Karpas-422 (cell line): ENCODE data around the gene PNO1. TPM values are rescaled to one million over a fixed set of nuclear protein-coding genes. Genes with fewer than 3 reads are reported as not detected.
"Not testable (repeated sequence)": the region's sequence is repeated elsewhere in the genome, so short reads cannot be mapped to it uniquely, and the experiment has no call there.

Experiments used
- DNase-seq: peaks from one replicate; pipeline ENCODE4 v3.0.0-alpha.2; 2015
- H2AFZ ChIP-seq: fragments of 200-600 bp; sonication (generic); 2 replicates; pipeline ENCODE4 v1.6.1; 2014; ENCODE audit warnings: antibody characterized with exemption, low read length, mixed read lengths
- H3K27ac ChIP-seq: fragments of 200-600 bp; sonication (generic); 2 replicates; pipeline ENCODE4 v1.5.1; 2014; ENCODE audit warnings: mild to moderate bottlenecking, low read length, moderate library complexity
- H3K27me3 ChIP-seq: fragments of 200-600 bp; sonication (generic); 2 replicates; pipeline ENCODE4 v1.6.1; 2014; ENCODE audit warnings: low read length, mixed read lengths
- H3K36me3 ChIP-seq: fragments of 200-600 bp; sonication (generic); 2 replicates; pipeline ENCODE4 v1.6.1; 2014; ENCODE audit warnings: low read length, mixed read lengths; ENCODE audit not compliant: insufficient read depth
- H3K4me1 ChIP-seq: fragments of 200-600 bp; sonication (generic); 2 replicates; pipeline ENCODE4 v1.6.1; 2014; ENCODE audit warnings: mild to moderate bottlenecking, low read length, mixed read lengths
- H3K4me2 ChIP-seq: fragments of 200-600 bp; sonication (generic); 2 replicates; pipeline ENCODE4 v1.6.1; 2014; ENCODE audit warnings: low read length, low read depth, mild to moderate bottlenecking; ENCODE audit not compliant: poor library complexity, severe bottlenecking
- H3K4me3 ChIP-seq: fragments of 200-600 bp; sonication (generic); 2 replicates; pipeline ENCODE4 v1.5.1; 2014; ENCODE audit warnings: mild to moderate bottlenecking, antibody characterized with exemption, low read length, mixed read lengths
- H3K79me2 ChIP-seq: fragments of 200-600 bp; sonication (generic); 2 replicates; pipeline ENCODE4 v1.6.1; 2014; ENCODE audit warnings: mild to moderate bottlenecking, low read length, mixed read lengths
- H3K9ac ChIP-seq: fragments of 200-600 bp; sonication (generic); 2 replicates; pipeline ENCODE4 v1.6.0; 2014; ENCODE audit warnings: low read length
- H3K9me2 ChIP-seq: fragments of 200-600 bp; sonication (generic), shearing (Covaris generic); replicated peaks from 2 replicates; pipeline ENCODE4 v1.6.0; 2014; ENCODE audit warnings: mild to moderate bottlenecking, low read length, moderate library complexity; ENCODE audit not compliant: insufficient read depth
- H3K9me3 ChIP-seq: fragments of 300-700, 200-600 bp; sonication (generic); 2 replicates; pipeline ENCODE4 v1.6.1; 2014; ENCODE audit warnings: low read length, mixed read lengths
- H4K20me1 ChIP-seq: fragments of 200-600 bp; sonication (generic); 2 replicates; pipeline ENCODE4 v1.6.1; 2014; ENCODE audit warnings: mild to moderate bottlenecking, antibody characterized with exemption, low read length, low read depth; ENCODE audit not compliant: insufficient read depth
- total RNA-seq: library from RNA; depleted of rRNA; stranded (reverse); fragments of >200 nt; shearing (Covaris generic); gene quantifications from 2 replicates; pipeline ENCODE4 v1.2.3, GENCODE V29; 2014; ENCODE audit warnings: low replicate concordance; rRNA removed

Gene PNO1
- total RNA-seq = 28.3 and 52.2 TPM in 2 replicates

DNA sequence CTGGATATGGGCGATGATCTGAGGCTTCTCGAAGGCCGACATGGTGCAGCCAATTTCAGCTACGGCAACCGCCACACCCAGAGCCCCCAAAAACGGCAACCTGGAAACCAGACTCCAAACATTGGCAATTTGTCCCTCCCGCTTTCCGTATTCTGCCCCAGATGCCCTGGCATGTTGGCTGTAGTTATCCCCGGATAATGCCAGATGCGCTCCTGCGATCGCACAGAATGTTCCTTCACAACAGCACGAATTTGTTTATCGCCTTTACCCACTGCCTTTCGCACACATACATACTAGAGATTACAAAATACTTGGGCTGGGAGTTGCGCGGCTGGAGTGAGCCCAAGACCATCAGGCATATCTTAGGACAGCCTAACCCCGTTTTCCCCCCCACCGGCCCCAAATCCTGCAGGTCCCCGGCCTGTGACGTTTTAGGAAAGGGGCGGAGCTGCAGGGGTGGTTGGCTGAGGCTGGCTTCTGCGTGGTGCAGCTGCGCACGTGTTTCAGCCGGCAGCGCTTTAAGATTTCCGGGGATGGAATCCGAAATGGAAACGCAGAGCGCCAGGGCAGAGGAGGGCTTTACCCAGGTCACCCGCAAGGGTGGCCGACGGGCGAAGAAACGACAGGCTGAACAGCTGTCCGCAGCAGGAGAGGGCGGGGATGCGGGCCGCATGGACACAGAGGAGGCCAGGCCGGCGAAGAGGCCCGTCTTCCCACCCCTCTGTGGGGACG lies at the start of gene PNO1:
Gene PNO1, plus strand, starts transcription at position 487 of the 732 bp plus-strand sequence. Its CDS starts 47 bp downstream, at position 534.
- no peaks in the 10 kb centered on the region for H3K9me2 ChIP-seq
- no peaks in the 10 kb centered on the region for H3K9me3 ChIP-seq
- H3K36me3 ChIP-seq = peaks cover 29% of the 10 kb centered on the region
- H3K27ac ChIP-seq = peak within 1 kb of the TSS; percentile 82
- peaks cover 32% of the 10 kb centered on the region for H3K4me1 ChIP-seq
- peak within 1 kb of the TSS; percentile 84 for H3K4me2 ChIP-seq
- DNase-seq = peak; percentile 100
- no peaks in the 10 kb centered on the region for H3K27me3 ChIP-seq
- no peaks in the 10 kb centered on the region; the same call in 1 of the 2 replicates for H4K20me1 ChIP-seq
- peak within 1 kb of the TSS; percentile 89 for H3K9ac ChIP-seq
- H3K79me2 ChIP-seq = peaks cover 86% of the 10 kb centered on the region
- H3K4me3 ChIP-seq = peak within 1 kb of the TSS; percentile 82
- peak within 1 kb of the TSS; percentile 76 for H2AFZ ChIP-seq

GRCh38 chr2:68108120-68108519 lies 49.6 kb upstream of the PNO1 start:
- H3K9me2 ChIP-seq = no peaks in the 10 kb centered on the region
- no peak overlapping the region for H3K4me2 ChIP-seq
- no peaks in the 10 kb centered on the region for H3K36me3 ChIP-seq
- no peaks in the 10 kb centered on the region for H3K4me1 ChIP-seq
- H3K4me3 ChIP-seq = no peak overlapping the region
- H3K27me3 ChIP-seq = no peaks in the 10 kb centered on the region
- no peak overlapping the region for H3K27ac ChIP-seq
- DNase-seq = no peak
- no peaks in the 10 kb centered on the region for H3K79me2 ChIP-seq
- H4K20me1 ChIP-seq = no peaks in the 10 kb centered on the region
- H3K9me3 ChIP-seq = peaks cover 9% of the 10 kb centered on the region; the same call in 1 of the 2 replicates
- H3K9ac ChIP-seq = no peak overlapping the region
- no peak overlapping the region for H2AFZ ChIP-seq

GRCh38 chr2:68110102-68110501 lies 47.6 kb upstream of the PNO1 start:
- Histone ChIP-seq H3K79me2 (no peaks in the 10 kb centered on the region), H3K9me2 (no peaks in the 10 kb centered on the region), H4K20me1 (no peaks in the 10 kb centered on the region), H3K27ac (no peak overlapping the region), H3K27me3 (no peaks in the 10 kb centered on the region), H3K4me3 (no peak overlapping the region), H3K9ac (no peak overlapping the region), H3K9me3 (peaks cover 9% of the 10 kb centered on the region; the same call in 1 of the 2 replicates), H3K4me1 (no peaks in the 10 kb centered on the region), H2AFZ (no peak overlapping the region), H3K4me2 (no peak overlapping the region), H3K36me3 (no peaks in the 10 kb centered on the region)
- peak; percentile 76 for DNase-seq

DNA sequence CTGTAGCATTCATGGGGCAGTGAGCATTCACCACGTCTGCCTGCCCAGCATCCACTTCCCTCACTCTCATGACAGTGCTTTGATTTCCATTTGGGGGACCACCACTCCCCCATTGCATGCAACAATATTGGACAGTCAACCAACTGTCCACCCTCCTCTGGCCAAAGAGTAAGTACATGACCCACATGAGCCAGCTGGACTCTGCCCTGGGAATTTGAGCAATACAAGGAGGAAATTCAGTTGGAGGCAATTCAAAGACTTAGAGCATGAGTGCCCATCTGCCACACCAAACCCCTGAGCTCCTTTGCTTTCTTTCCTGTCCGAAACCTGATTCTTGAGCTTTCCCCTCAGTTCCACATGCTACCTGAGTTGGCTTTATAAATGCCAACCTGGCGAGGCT lies 41.7 kb upstream of the PNO1 start:
- Histone ChIP-seq H3K79me2 (no peaks in the 10 kb centered on the region), H3K4me1 (peaks cover 14% of the 10 kb centered on the region), H3K27me3 (no peaks in the 10 kb centered on the region), H2AFZ (no peak overlapping the region), H3K9me2 (no peaks in the 10 kb centered on the region), H3K27ac (no peak overlapping the region), H3K9me3 (no peaks in the 10 kb centered on the region), H3K4me3 (no peak overlapping the region), H3K4me2 (no peak overlapping the region), H3K9ac (no peak overlapping the region), H3K36me3 (no peaks in the 10 kb centered on the region), H4K20me1 (no peaks in the 10 kb centered on the region)
- DNase-seq = no peak

DNA sequence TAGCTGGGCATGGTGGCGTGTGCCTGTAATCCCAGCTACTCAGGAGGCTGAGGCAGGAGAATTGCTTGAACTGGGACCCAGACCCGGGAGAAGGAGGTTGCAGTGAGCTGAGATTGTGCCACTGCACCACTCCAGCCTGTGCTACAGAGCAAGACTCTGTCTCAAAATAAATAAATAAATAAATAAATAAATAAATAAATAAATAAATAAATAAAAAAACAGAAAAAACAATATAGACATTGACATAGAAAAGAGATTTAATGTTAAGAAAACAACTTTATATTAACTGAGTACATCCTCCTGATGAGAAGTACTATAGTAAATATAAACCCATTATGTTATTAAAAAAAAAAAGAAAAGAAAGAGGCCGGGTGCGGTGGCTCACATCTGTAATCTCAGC lies 39.8 kb upstream of the PNO1 start:
- H3K79me2 ChIP-seq, H3K9me2 ChIP-seq, H4K20me1 ChIP-seq, H3K27ac ChIP-seq, H3K36me3 ChIP-seq, H3K4me3 ChIP-seq, H3K4me2 ChIP-seq, DNase-seq, H3K9me3 ChIP-seq, H3K9ac ChIP-seq, H3K27me3 ChIP-seq, H2AFZ ChIP-seq: not testable (repeated sequence)
- H3K4me1 ChIP-seq = peaks cover 32% of the 10 kb centered on the region

DNA sequence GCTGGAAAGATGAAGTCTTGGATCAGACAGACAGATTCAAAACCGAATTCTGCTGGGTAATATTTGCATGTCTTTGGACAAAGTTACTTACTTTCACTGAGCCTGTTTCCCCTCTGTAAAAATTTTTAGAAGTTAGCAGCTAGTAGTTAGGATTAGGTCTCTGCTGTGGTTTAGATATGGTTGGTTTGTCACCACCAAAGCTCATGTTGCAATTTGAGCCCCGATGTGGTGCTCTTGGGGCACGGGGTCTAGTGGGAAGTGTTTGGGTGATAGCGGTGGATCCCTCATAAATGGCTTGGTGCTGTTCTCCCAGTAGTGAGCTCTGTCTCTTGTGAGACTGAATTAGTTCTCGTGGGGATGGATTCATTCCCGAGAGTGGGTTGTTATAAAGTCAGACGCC lies 38.9 kb upstream of the PNO1 start:
- Histone ChIP-seq H3K4me1 (peaks cover 32% of the 10 kb centered on the region), H3K27me3 (no peaks in the 10 kb centered on the region), H3K36me3 (no peaks in the 10 kb centered on the region), H3K4me3 (no peak overlapping the region), H4K20me1 (no peaks in the 10 kb centered on the region), H3K9ac (no peak overlapping the region), H3K9me2 (no peaks in the 10 kb centered on the region), H3K4me2 (peak overlapping the region; percentile 27), H3K79me2 (no peaks in the 10 kb centered on the region), H3K9me3 (no peaks in the 10 kb centered on the region), H2AFZ (peak overlapping the region; percentile 40), H3K27ac (no peak overlapping the region)
- DNase-seq = no peak

DNA sequence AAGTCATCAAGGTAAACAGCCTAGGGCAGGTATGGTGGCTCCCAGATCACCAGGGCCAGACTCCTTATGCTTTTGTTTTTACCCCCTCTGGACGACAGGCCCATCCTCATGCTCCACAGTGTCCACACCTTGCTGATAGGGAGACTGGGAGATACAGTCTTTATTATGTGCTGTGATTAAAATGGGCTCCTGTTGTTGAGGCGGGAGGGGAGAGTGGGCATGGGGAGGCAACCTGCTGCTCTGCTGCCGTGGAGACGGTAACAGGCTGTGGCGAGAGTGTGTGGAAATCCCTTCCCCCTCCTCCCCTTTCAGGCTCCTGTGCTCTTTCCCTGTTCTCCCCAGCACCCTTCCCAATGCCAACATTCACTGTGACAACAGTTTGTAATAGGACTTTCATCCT lies 38.2 kb upstream of the PNO1 start:
- no peaks in the 10 kb centered on the region for H3K79me2 ChIP-seq
- H3K9me2 ChIP-seq = no peaks in the 10 kb centered on the region
- DNase-seq = no peak
- H3K4me3 ChIP-seq = no peak overlapping the region
- no peak overlapping the region for H3K4me2 ChIP-seq
- no peak overlapping the region for H3K27ac ChIP-seq
- H3K27me3 ChIP-seq = no peaks in the 10 kb centered on the region
- H3K9ac ChIP-seq = no peak overlapping the region
- H3K9me3 ChIP-seq = no peaks in the 10 kb centered on the region
- no peaks in the 10 kb centered on the region for H3K36me3 ChIP-seq
- H3K4me1 ChIP-seq = peaks cover 32% of the 10 kb centered on the region
- H4K20me1 ChIP-seq = no peaks in the 10 kb centered on the region
- H2AFZ ChIP-seq = no peak overlapping the region

DNA sequence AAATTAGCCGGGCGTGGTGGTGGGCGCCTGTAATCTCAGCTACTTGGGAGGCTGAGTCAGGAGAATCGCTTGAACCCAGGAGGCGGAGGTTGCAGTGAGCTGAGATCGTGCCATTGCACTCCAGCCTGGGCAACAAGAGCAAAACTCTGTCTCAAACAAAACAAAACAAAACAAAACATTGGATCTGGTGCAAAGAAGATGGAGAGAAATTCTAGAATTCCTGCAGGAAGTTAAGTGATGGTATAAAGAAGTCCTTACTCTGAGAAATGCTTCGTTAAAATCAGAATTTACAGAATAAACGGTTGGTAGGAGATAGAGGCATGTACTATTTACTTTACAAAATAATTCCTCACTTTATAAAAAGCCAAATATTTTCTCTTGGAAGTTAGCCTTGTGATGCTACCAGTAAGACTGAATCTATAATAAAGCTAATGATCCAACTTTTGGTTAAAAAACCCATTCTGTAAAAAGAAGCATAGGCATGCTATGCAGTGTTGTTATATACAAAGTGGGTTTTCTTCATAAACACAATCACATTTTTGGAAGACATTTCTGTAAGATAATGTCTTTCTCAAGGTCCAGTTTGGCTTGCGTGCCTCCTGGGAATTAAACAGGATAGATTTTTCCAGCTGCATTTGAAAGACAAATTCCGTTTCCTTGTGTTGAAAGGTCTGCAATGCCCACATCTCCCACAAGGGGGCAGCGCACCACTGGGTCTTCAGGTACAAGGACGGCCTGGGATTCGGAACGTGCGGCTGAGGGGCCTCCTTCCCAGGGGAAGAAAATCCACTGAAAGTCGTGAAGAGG lies 35.6 kb upstream of the PNO1 start:
- peak; percentile 93 for DNase-seq
- Histone ChIP-seq H2AFZ (peak overlapping the region; percentile 82), H3K4me3 (peak overlapping the region; percentile 44), H3K27me3 (no peaks in the 10 kb centered on the region), H3K79me2 (no peaks in the 10 kb centered on the region), H3K4me2 (peak overlapping the region; percentile 75), H3K4me1 (peaks cover 32% of the 10 kb centered on the region), H4K20me1 (no peaks in the 10 kb centered on the region), H3K27ac (0 out of 2 replicates have a peak overlapping the region, but pooled peaks have one; percentile 46), H3K36me3 (no peaks in the 10 kb centered on the region), H3K9me3 (no peaks in the 10 kb centered on the region), H3K9me2 (no peaks in the 10 kb centered on the region), H3K9ac (peak overlapping the region; percentile 32)
